Hepatocyte (in vitro differentiated cells): Measurements from ENCODE around the gene TRIM52. TPM values are rescaled to one million over a fixed set of nuclear protein-coding genes. Genes with fewer than 3 reads are reported as not detected.
A peak's percentile ranks its signal among the peaks of the same experiment; 100 is the strongest.
"Not testable (repeated sequence)": the region's sequence is repeated elsewhere in the genome, so short reads cannot be mapped to it uniquely, and the experiment has no call there.

Experiments used
- DNase-seq: peaks from one replicate; pipeline ENCODE4 v3.0.0-alpha.2; 2016; ENCODE audit warnings: low spot score
- H2AFZ ChIP-seq: fragments of 200-600 bp; sonication (generic); 2 replicates; pipeline ENCODE4 v1.6.0; 2016; ENCODE audit warnings: antibody characterized with exemption, mild to moderate bottlenecking
- H3K27ac ChIP-seq: fragments of 200-600 bp; sonication (generic); 2 replicates; pipeline ENCODE4 v1.5.1; 2016; ENCODE audit warnings: mild to moderate bottlenecking
- H3K27me3 ChIP-seq: fragments of 200-600 bp; sonication (generic); 2 replicates; pipeline ENCODE4 v1.6.1; 2016
- H3K36me3 ChIP-seq: fragments of 200-600 bp; sonication (generic); replicated peaks from 2 replicates; pipeline ENCODE4 v1.5.1; 2016; ENCODE audit warnings: low read depth; ENCODE audit not compliant: insufficient read depth
- H3K4me1 ChIP-seq: fragments of 200-600 bp; sonication (generic); 2 replicates; pipeline ENCODE4 v1.5.1; 2016; ENCODE audit warnings: mild to moderate bottlenecking, moderate library complexity; ENCODE audit not compliant: insufficient read depth
- H3K4me2 ChIP-seq: fragments of 200-600 bp; sonication (generic); 2 replicates; pipeline ENCODE4 v1.6.0; 2016
- H3K4me3 ChIP-seq: fragments of 200-600 bp; sonication (generic); 2 replicates; pipeline ENCODE4 v1.5.1; 2016; ENCODE audit warnings: mild to moderate bottlenecking
- H3K79me2 ChIP-seq: fragments of 200-600 bp; sonication (generic); 2 replicates; pipeline ENCODE4 v1.6.0; 2017; ENCODE audit warnings: mild to moderate bottlenecking
- H3K9me2 ChIP-seq: fragments of 200-600 bp; sonication (generic); replicated peaks from 2 replicates; pipeline ENCODE4 v1.6.0; 2017; ENCODE audit warnings: mild to moderate bottlenecking; ENCODE audit not compliant: insufficient read depth
- H3K9me3 ChIP-seq: fragments of 200-600 bp; sonication (generic); 2 replicates; pipeline ENCODE4 v1.5.1; 2016; ENCODE audit warnings: low read depth, mild to moderate bottlenecking
- H4K20me1 ChIP-seq: fragments of 200-600 bp; sonication (generic); 2 replicates; pipeline ENCODE4 v1.6.0; 2016; ENCODE audit warnings: mild to moderate bottlenecking; ENCODE audit not compliant: insufficient read depth, poor library complexity, severe bottlenecking
- CTCF ChIP-seq: fragments of 200-600 bp; sonication (generic); IDR thresholded peaks from 2 replicates; pipeline ENCODE4 v1.5.1; 2016; ENCODE audit warnings: antibody characterized with exemption, mild to moderate bottlenecking; ENCODE audit not compliant: poor library complexity
- EZH2 ChIP-seq: fragments of 200-600 bp; sonication (generic); IDR thresholded peaks from 2 replicates; pipeline ENCODE4 v1.6.1; 2016; ENCODE audit warnings: antibody characterized with exemption, mild to moderate bottlenecking, borderline replicate concordance
- EZH2phosphoT487 ChIP-seq: fragments of 200-600 bp; sonication (generic); IDR thresholded peaks from one replicate; pipeline ENCODE4 v1.6.1; 2018; ENCODE audit warnings: antibody characterized with exemption, mild to moderate bottlenecking, low read depth, moderate library complexity; ENCODE audit not compliant: unreplicated experiment, severe bottlenecking
- WGBS: methylation state at CpG from one replicate; pipeline ENCODE4 v1.1.6; 2016; ENCODE audit warnings: low lambda C conversion rate; ENCODE audit errors: missing lambda C conversion rate; 5-methylcytosine and 5-hydroxymethylcytosine counted together
- polyA plus RNA-seq: library from polyadenylated mRNA; unstranded; fragments of >200 nt; fragmentation: Nextera tagmentation; extraction: Ambion mirVana; gene quantifications from 2 replicates; pipeline ENCODE4 v1.2.1, GENCODE V29; 2016
- total RNA-seq: library from RNA; depleted of rRNA; stranded (reverse); fragments of >200 nt; gene quantifications from 2 replicates; pipeline ENCODE4 v1.2.3, GENCODE V29; 2014

Gene TRIM52
- 6.1 and 13.2 TPM in 2 replicates for total RNA-seq
- polyA plus RNA-seq: 6.5 and 9.9 TPM in 2 replicates

- no peaks in the 10 kb centered on the region for H3K36me3 ChIP-seq
- H3K4me1 ChIP-seq: peaks cover 24% of the 10 kb centered on the region
- peaks cover 63% of the 10 kb centered on the region for H3K79me2 ChIP-seq
- H3K4me2 ChIP-seq: peak within 1 kb of the TSS; percentile 91
- no peaks in the 10 kb centered on the region for H3K9me2 ChIP-seq
- TF ChIP-seq EZH2: no peak
- no peak for TF ChIP-seq EZH2phosphoT487
- no peak for TF ChIP-seq CTCF
- WGBS: under 1% methylated on average over 43 of the region's 43 CpGs
- H4K20me1 ChIP-seq: peaks cover 37% of the 10 kb centered on the region
- peak; percentile 94 for DNase-seq
- peak within 1 kb of the TSS; percentile 74 for H3K4me3 ChIP-seq
- peak within 1 kb of the TSS; percentile 99 for H3K27ac ChIP-seq
- no peaks in the 10 kb centered on the region for H3K27me3 ChIP-seq
- no peaks in the 10 kb centered on the region for H3K9me3 ChIP-seq
- H2AFZ ChIP-seq: peak within 1 kb of the TSS; percentile 95
These were observed at the start of gene TRIM52 for GRCh38 chr5:181260720-181261319. Gene TRIM52 (minus strand): TSS chr5:181261143. CDS start chr5:181260813, 330 bp downstream.

GRCh38 chr5:181287331-181287730 is 26.4 kb upstream of the TRIM52 start:
- peaks cover 39% of the 10 kb centered on the region for H4K20me1 ChIP-seq
- H3K4me3 ChIP-seq: not testable (repeated sequence)
- 91% methylated on average over 1 of the region's 1 CpG for WGBS

GRCh38 chr5:181285962-181286705 is 25.2 kb upstream of the TRIM52 start:
- not testable (repeated sequence) for H3K36me3 ChIP-seq, DNase-seq, H3K27ac ChIP-seq, H3K4me1 ChIP-seq, H3K9me3 ChIP-seq, H2AFZ ChIP-seq, H3K4me2 ChIP-seq, H3K4me3 ChIP-seq, H3K27me3 ChIP-seq, H3K9me2 ChIP-seq
- H3K79me2 ChIP-seq: peaks cover 57% of the 10 kb centered on the region
- peaks cover 46% of the 10 kb centered on the region for H4K20me1 ChIP-seq
- WGBS: 92% methylated on average over 8 of the region's 10 CpGs

More at GRCh38 chr5:181287331-181287730, 26.4 kb upstream of the TRIM52 start:
- not testable (repeated sequence) for H3K27me3 ChIP-seq, H3K9me3 ChIP-seq, H2AFZ ChIP-seq, H3K4me1 ChIP-seq, H3K4me2 ChIP-seq, DNase-seq, H3K27ac ChIP-seq, H3K9me2 ChIP-seq, H3K36me3 ChIP-seq
- peaks cover 51% of the 10 kb centered on the region for H3K79me2 ChIP-seq

GRCh38 chr5:181283841-181284755 is 23.2 kb upstream of the TRIM52 start:
- not testable (repeated sequence) for H2AFZ ChIP-seq, H3K4me1 ChIP-seq, DNase-seq, H3K9me3 ChIP-seq, H3K27me3 ChIP-seq, H3K4me2 ChIP-seq, H3K36me3 ChIP-seq, H3K9me2 ChIP-seq, H3K4me3 ChIP-seq, H3K27ac ChIP-seq
- Histone ChIP-seq H3K79me2 (peaks cover 62% of the 10 kb centered on the region), H4K20me1 (peaks cover 46% of the 10 kb centered on the region)
- WGBS: 79% methylated on average over 6 of the region's 6 CpGs
- peak; percentile 7 for TF ChIP-seq CTCF
